Activated CD8-positive, alpha-beta memory T cell treated with anti-CD3 and anti-CD28 coated beads for 48 hours (primary cell): ENCODE measurements around the gene GPATCH4.

Source experiments
- DNase-seq, 3 experiments: peaks; one replicate each; pipeline ENCODE4 v3.0.0-alpha.2; 2020; ENCODE audit warnings: low read depth in 2 of 3, low spot score in 2 of 3

The GPATCH4 gene

GRCh38 chr1:156551066-156551643 lies 50.1 kb downstream of the GPATCH4 start:
- DNase-seq = no peak

GRCh38 chr1:156550346-156550745 lies 50.9 kb downstream of the GPATCH4 start:
- DNase-seq = no peak

GRCh38 chr1:156549831-156550230 lies 51.4 kb downstream of the GPATCH4 start:
- DNase-seq = no peak

GRCh38 chr1:156549390-156549789 lies 51.9 kb downstream of the GPATCH4 start:
- DNase-seq = no peak

- no peak for DNase-seq
Measured at GRCh38 chr1:156547982-156548381, 53.3 kb downstream of the GPATCH4 start.

GRCh38 chr1:156547434-156547833 lies 53.8 kb downstream of the GPATCH4 start:
- DNase-seq = no peak

GRCh38 chr1:156546267-156546666 lies 55.0 kb downstream of the GPATCH4 start:
- no peak for DNase-seq

- DNase-seq = no peak
Measured at GRCh38 chr1:156544592-156545102, 56.6 kb downstream of the GPATCH4 start.
